OCI-LY1 (cell line): Measurements from ENCODE around the gene OGG1.

Experiments
- CTCF ChIP-seq: fragments of 200-600 bp; sonication (generic), shearing (Covaris generic); IDR thresholded peaks from 2 replicates; pipeline ENCODE4 v1.5.1; 2017; ENCODE audit warnings: mild to moderate bottlenecking, antibody characterized with exemption, low read length, moderate library complexity, mixed read lengths
- EZH2 ChIP-seq: fragments of 200-600 bp; sonication (generic), shearing (Covaris generic); IDR thresholded peaks from 2 replicates; pipeline ENCODE4 v1.8.0; 2017; ENCODE audit warnings: borderline replicate concordance, mixed run types, mild to moderate bottlenecking, antibody characterized with exemption, low read length, moderate library complexity, mixed read lengths

GRCh38 chr3:9781551-9781950 is 31.8 kb downstream of the OGG1 start:
- TF ChIP-seq CTCF (no peak), EZH2 (no peak)
